ENCODE data around the gene DZANK1.

- TF ChIP-seq CTCF (IDR thresholded peaks at IDR 0.05) = no peak
- no peak for TF ChIP-seq POLR2A (IDR thresholded peaks at IDR 0.05)
Measured at GRCh38 chr20:18481596-18481995, 14.8 kb upstream of the DZANK1 start.
